ENCODE results near the gene EPHA3. TPM values are rescaled to one million over a fixed set of nuclear protein-coding genes. Genes with fewer than 3 reads are reported as not detected.

EPHA3 gene
- total RNA-seq, 4 donors from 2014 or later = 2.3 to 4.6 (median 2.4) TPM; not detected in 1

GRCh38 chr3:89426060-89426459, 318.6 kb downstream of the EPHA3 start:
- no peaks in the 10 kb centered on the region for H3K36me3 ChIP-seq
- in situ Hi-C loops (cut with MboI; ENCODE audit: low pct_ligation_motif_present in 1 of 4, low pct_unique_long_range_greater_than_20kb in 1 of 4, low sequenced_read_pairs in 3 of 4) = no loop called here
- intact Hi-C loops (cut with DNase I; ENCODE audit: low total_unique reads) = no loop called here

GRCh38 chr3:89434621-89435380, 327.4 kb downstream of the EPHA3 start:
- Histone ChIP-seq H3K4me1 (no peaks in the 10 kb centered on the region), H3K27me3 (no peaks in the 10 kb centered on the region), H3K36me3 (no peaks in the 10 kb centered on the region), H3K27ac (no peak overlapping the region), H3K9me3 (no peaks in the 10 kb centered on the region), H3K4me3 (no peak overlapping the region)
- TF ChIP-seq CTCF (IDR thresholded peaks at IDR 0.05) = no peak
- no peak for TF ChIP-seq EP300 (IDR thresholded peaks at IDR 0.05; ENCODE audit: low read depth)
- TF ChIP-seq POLR2A (IDR thresholded peaks at IDR 0.05) = no peak
- no peak for TF ChIP-seq POLR2AphosphoS5 (IDR thresholded peaks at IDR 0.05)
- 66 to 69% methylated on average over 7 of the region's 7 CpGs for WGBS, 2 donors (ENCODE audit: low coverage in 1 of 2)
- intact Hi-C loops (cut with DNase I; ENCODE audit: low total_unique reads) (no loop called here), in situ Hi-C loops (cut with MboI; ENCODE audit: low pct_ligation_motif_present in 1 of 4, low pct_unique_long_range_greater_than_20kb in 1 of 4, low sequenced_read_pairs in 3 of 4) (no loop called here)
- DNase-seq = no peak

More at GRCh38 chr3:89426060-89426459, 318.6 kb downstream of the EPHA3 start:
- Histone ChIP-seq H3K4me3 (no peak overlapping the region), H3K4me1 (no peaks in the 10 kb centered on the region), H3K9me3 (no peaks in the 10 kb centered on the region), H3K27me3 (no peaks in the 10 kb centered on the region), H3K27ac (no peak overlapping the region)
- no peak for DNase-seq
- 79 to 81% methylated on average over 3 to 5 of the region's 5 CpGs for WGBS, 2 donors (ENCODE audit: low coverage in 1 of 2)
- no peak for TF ChIP-seq POLR2A (IDR thresholded peaks at IDR 0.05)
- no peak for TF ChIP-seq EP300 (IDR thresholded peaks at IDR 0.05; ENCODE audit: low read depth)
- no peak for TF ChIP-seq POLR2AphosphoS5 (IDR thresholded peaks at IDR 0.05)
- no peak for TF ChIP-seq CTCF (IDR thresholded peaks at IDR 0.05)

GRCh38 chr3:89436846-89437245, 329.4 kb downstream of the EPHA3 start:
- Histone ChIP-seq H3K27me3 (no peaks in the 10 kb centered on the region), H3K36me3 (no peaks in the 10 kb centered on the region), H3K4me3 (no peak overlapping the region), H3K9me3 (no peaks in the 10 kb centered on the region), H3K4me1 (no peaks in the 10 kb centered on the region), H3K27ac (no peak overlapping the region)
- WGBS, 2 donors (ENCODE audit: low coverage in 1 of 2) = 76 to 78% methylated on average over 3 of the region's 3 CpGs
- intact Hi-C loops (cut with DNase I; ENCODE audit: low total_unique reads) (no loop called here), in situ Hi-C loops (cut with MboI; ENCODE audit: low pct_ligation_motif_present in 1 of 4, low pct_unique_long_range_greater_than_20kb in 1 of 4, low sequenced_read_pairs in 3 of 4) (no loop called here)
- no peak for TF ChIP-seq CTCF (IDR thresholded peaks at IDR 0.05)
- no peak for TF ChIP-seq POLR2A (IDR thresholded peaks at IDR 0.05)
- TF ChIP-seq POLR2AphosphoS5 (IDR thresholded peaks at IDR 0.05) = no peak
- TF ChIP-seq EP300 (IDR thresholded peaks at IDR 0.05; ENCODE audit: low read depth) = no peak
- no peak for DNase-seq

- no peaks in the 10 kb centered on the region for H3K36me3 ChIP-seq
- in situ Hi-C loops (cut with MboI; ENCODE audit: low pct_ligation_motif_present in 1 of 4, low pct_unique_long_range_greater_than_20kb in 1 of 4, low sequenced_read_pairs in 3 of 4) = no loop called here
Measured at GRCh38 chr3:89440386-89440785, 333.0 kb downstream of the EPHA3 start.

More at GRCh38 chr3:89440386-89440785, 333.0 kb downstream of the EPHA3 start:
- no peak for DNase-seq
- WGBS, 2 donors (ENCODE audit: low coverage in 1 of 2) = 90 to 92% methylated on average over 4 of the region's 4 CpGs
- intact Hi-C loops (cut with DNase I; ENCODE audit: low total_unique reads) = no loop called here
- TF ChIP-seq POLR2A (IDR thresholded peaks at IDR 0.05) (no peak), POLR2AphosphoS5 (IDR thresholded peaks at IDR 0.05) (no peak), EP300 (IDR thresholded peaks at IDR 0.05; ENCODE audit: low read depth) (no peak), CTCF (IDR thresholded peaks at IDR 0.05) (no peak)
- Histone ChIP-seq H3K4me1 (no peaks in the 10 kb centered on the region), H3K27me3 (no peaks in the 10 kb centered on the region), H3K27ac (no peak overlapping the region), H3K4me3 (no peak overlapping the region), H3K9me3 (no peaks in the 10 kb centered on the region)
